A549 (cell line): ENCODE results near the gene ZNF710. TPM values are rescaled to one million over a fixed set of nuclear protein-coding genes. Genes with fewer than 3 reads are reported as not detected.

Source experiments
- ATAC-seq, 2 experiments: fragments of 200-7000 bp in 1 of 2; fragments of >200 bp in 1 of 2; cut with Nextera tagmentation in 1 of 2; cut with Tn5 transposase in 1 of 2; 3 replicates each; pipeline versions ENCODE4 v1.8.0 to v1.9.1; 2018 to 2020; ENCODE audit warnings: mild to moderate bottlenecking in 1 of 2, moderate library complexity in 1 of 2
- CTCF ChIA-PET: fragments of 300-600 bp; sonication (Branson Sonifier 250); formaldehyde crosslinking; extraction: SDS; loops from one replicate; lab custom pipeline; 2021; ENCODE audit warnings: antibody characterized with exemption, inconsistent platforms; lab: Yijun Ruan, JAX
- POLR2A ChIA-PET: fragments of 350-600 bp; formaldehyde crosslinking; extraction: SDS; loops from one replicate; lab custom pipeline; 2021; ENCODE audit warnings: antibody characterized with exemption, inconsistent platforms; lab: Yijun Ruan, JAX
- DNase-seq, 2 experiments: peaks; one replicate each; pipeline versions ENCODE4 v3.0.0 to v3.0.0-alpha.2; 2011 to 2016; ENCODE audit warnings: low read depth in 1 of 2, low spot score in 1 of 2
- FAIRE-seq: peaks from 2 replicates; lab custom pipeline; 2011; peaks lifted over from hg19 to GRCh38; lab: Jason Lieb, UNC
- H3K27ac ChIP-seq, 2 experiments: fragments of >200 bp; sonication (Bioruptor Twin); formaldehyde crosslinking; 3 replicates each; pipeline ENCODE4 v1.5.1; 2016 to 2017
- H3K4me1 ChIP-seq: fragments of >200 bp; sonication (Bioruptor Twin); formaldehyde crosslinking; 3 replicates; pipeline ENCODE4 v1.6.1; 2016
- H3K4me2 ChIP-seq: fragments of >200 bp; sonication (Bioruptor Twin); formaldehyde crosslinking; 3 replicates; pipeline ENCODE4 v1.6.1; 2016
- H3K4me3 ChIP-seq: fragments of >200 bp; sonication (Bioruptor Twin); formaldehyde crosslinking; 3 replicates; pipeline ENCODE4 v1.5.1; 2016
- H3K9me3 ChIP-seq: fragments of >200 bp; sonication (Bioruptor Twin); formaldehyde crosslinking; 3 replicates; pipeline ENCODE4 v1.6.1; 2016
- EHF ChIP-seq: fragments of 250-450 bp; sonication (Bioruptor Pico); IDR thresholded peaks from 2 replicates; pipeline ENCODE4 v1.5.0; 2020; ENCODE audit warnings: mild to moderate bottlenecking
- EHMT2 ChIP-seq: fragments of 200-600 bp; sonication (generic); IDR thresholded peaks from 2 replicates; pipeline ENCODE4 v1.6.1; 2016; ENCODE audit warnings: antibody characterized with exemption, low read depth, mild to moderate bottlenecking, moderate library complexity
- EP300 ChIP-seq, 2 experiments: fragments of >200 bp; sonication (Bioruptor Twin); formaldehyde crosslinking; IDR thresholded peaks; 2 replicates in 1 of 2; 3 replicates in 1 of 2; pipeline ENCODE4 v1.6.1; 2016 to 2017
- FOSL2 ChIP-seq, 2 experiments: fragments of 450-650 bp in 1 of 2; fragments of >200 bp in 1 of 2; sonication (Bioruptor Twin) in 1 of 2; formaldehyde crosslinking; IDR thresholded peaks; 2 replicates each; pipeline versions ENCODE4 v1.5.0 to v1.6.1; 2016 to 2020; ENCODE audit warnings: mild to moderate bottlenecking in 1 of 2, moderate library complexity in 1 of 2
- FOXS1 ChIP-seq: fragments of 250-450 bp; sonication (Bioruptor Pico); IDR thresholded peaks from 2 replicates; pipeline ENCODE4 v1.5.0; 2020; ENCODE audit warnings: mild to moderate bottlenecking, moderate library complexity
- GATA3 ChIP-seq: IDR thresholded peaks from 2 replicates; pipeline ENCODE4 v1.6.1; 2012; ENCODE audit warnings: borderline replicate concordance
- HOXB13 ChIP-seq: fragments of 250-450 bp; sonication (Bioruptor Pico); IDR thresholded peaks from 2 replicates; pipeline ENCODE4 v1.5.0; 2020; ENCODE audit warnings: low read depth, mild to moderate bottlenecking, moderate library complexity
- HOXB5 ChIP-seq: fragments of 250-450 bp; sonication (Bioruptor Pico); IDR thresholded peaks from 2 replicates; pipeline ENCODE4 v1.5.0; 2020; ENCODE audit warnings: mild to moderate bottlenecking, moderate library complexity
- JUN ChIP-seq, 2 experiments: fragments of >200 bp; sonication (Bioruptor Twin); formaldehyde crosslinking; IDR thresholded peaks; 2 replicates in 1 of 2; 3 replicates in 1 of 2; pipeline ENCODE4 v1.6.1; 2016 to 2017
- KDM5A ChIP-seq: fragments of 200-600 bp; sonication (generic); IDR thresholded peaks from 2 replicates; pipeline ENCODE4 v1.6.1; 2016; ENCODE audit warnings: antibody characterized with exemption, mild to moderate bottlenecking
- MYC ChIP-seq: IDR thresholded peaks from 2 replicates; pipeline ENCODE4 v1.6.1; 2012; ENCODE audit warnings: mild to moderate bottlenecking, inconsistent platforms, low read length, improper control_type of control experiment, borderline replicate concordance
- NPAS2 ChIP-seq: fragments of 250-450 bp; sonication (Bioruptor Pico); IDR thresholded peaks from 2 replicates; pipeline ENCODE4 v1.8.0; 2022; ENCODE audit warnings: mild to moderate bottlenecking, moderate library complexity, borderline replicate concordance
- PHF8 ChIP-seq: fragments of 200-600 bp; sonication (generic); IDR thresholded peaks from 2 replicates; pipeline ENCODE4 v1.6.1; 2016; ENCODE audit warnings: low read depth, mild to moderate bottlenecking, antibody characterized with exemption, moderate library complexity, borderline replicate concordance
- POLR2A ChIP-seq: IDR thresholded peaks from 2 replicates; pipeline ENCODE4 v1.6.1; 2012; ENCODE audit warnings: mild to moderate bottlenecking, low read length
- RAD21 ChIP-seq, 2 experiments: fragments of >200 bp in 1 of 2; sonication (Bioruptor Twin) in 1 of 2; formaldehyde crosslinking in 1 of 2; IDR thresholded peaks in 1 of 2; conservative IDR thresholded peaks in 1 of 2; 2 replicates in 1 of 2; 3 replicates in 1 of 2; pipeline ENCODE4 v1.6.1; 2012 to 2018; ENCODE audit warnings: inconsistent platforms in 1 of 2
- RARB ChIP-seq: fragments of 250-450 bp; sonication (Bioruptor Pico); IDR thresholded peaks from 2 replicates; pipeline ENCODE4 v1.8.0; 2021; ENCODE audit warnings: mild to moderate bottlenecking, moderate library complexity
- RFX5 ChIP-seq: fragments of 450-650 bp; IDR thresholded peaks from 2 replicates; pipeline ENCODE4 v1.7.1; 2014; ENCODE audit warnings: antibody characterized with exemption, mild to moderate bottlenecking, moderate library complexity
- SMC3 ChIP-seq: fragments of >200 bp; sonication (Bioruptor Twin); formaldehyde crosslinking; IDR thresholded peaks from 3 replicates; pipeline ENCODE4 v1.6.1; 2018; ENCODE audit warnings: inconsistent platforms
- SREBF2 ChIP-seq: fragments of 450-650 bp; IDR thresholded peaks from 2 replicates; pipeline ENCODE4 v1.6.1; 2014; ENCODE audit warnings: mild to moderate bottlenecking, moderate library complexity
- TFCP2L1 ChIP-seq: fragments of 250-450 bp; sonication (Bioruptor Pico); IDR thresholded peaks from 2 replicates; pipeline ENCODE4 v1.5.0; 2021; ENCODE audit warnings: mild to moderate bottlenecking
- ZC3H11A ChIP-seq: fragments of 450-650 bp; IDR thresholded peaks from 2 replicates; pipeline ENCODE4 v1.6.1; 2014; ENCODE audit warnings: antibody characterized with exemption, mild to moderate bottlenecking
- ZSCAN20 ChIP-seq: fragments of 250-450 bp; sonication (Bioruptor Pico); IDR thresholded peaks from 2 replicates; pipeline ENCODE4 v1.8.0; 2022; ENCODE audit warnings: mild to moderate bottlenecking, moderate library complexity
- WGBS: methylation state at CpG from one replicate; pipeline ENCODE4 v1.1.6; 2017; ENCODE audit errors: missing lambda C conversion rate; 5-methylcytosine and 5-hydroxymethylcytosine counted together
- polyA plus RNA-seq, 4 experiments: library from polyadenylated mRNA; depleted of rRNA in 3 of 4; stranded (reverse); fragments of >200 nt; fragmentation: RNase III in 1 of 4; extraction: RNeasy Plus Mini Kit Qiagen cat#74134 plus additional on column Dnase treatment in 1 of 4; gene quantifications; 2 replicates in 3 of 4; 3 replicates in 1 of 4; pipeline ENCODE4 v1.2.3, GENCODE V29; 2011 to 2017
- TF ChIP-seq, protein P1 (sequence below): fragments of 250-450 bp; sonication (Bioruptor Pico); IDR thresholded peaks from 2 replicates; pipeline ENCODE4 v1.5.0; 2020; ENCODE audit warnings: low read depth, mild to moderate bottlenecking, moderate library complexity
- TF ChIP-seq, protein P2 (sequence below): IDR thresholded peaks from 2 replicates; pipeline ENCODE4 v1.6.1; 2012
- TF ChIP-seq, protein P3 (sequence below): IDR thresholded peaks from 2 replicates; pipeline ENCODE4 v1.6.1; 2012; ENCODE audit warnings: low read depth, borderline replicate concordance
- TF ChIP-seq, protein P4 (sequence below): fragments of 450-650 bp; IDR thresholded peaks from 2 replicates; pipeline ENCODE4 v1.6.1; 2014; ENCODE audit warnings: antibody characterized with exemption

Gene ZNF710
- polyA plus RNA-seq, 2 of the 4 experiments (the other 2 are of a cell fraction), result 2.6 to 7.8 TPM

DNA sequence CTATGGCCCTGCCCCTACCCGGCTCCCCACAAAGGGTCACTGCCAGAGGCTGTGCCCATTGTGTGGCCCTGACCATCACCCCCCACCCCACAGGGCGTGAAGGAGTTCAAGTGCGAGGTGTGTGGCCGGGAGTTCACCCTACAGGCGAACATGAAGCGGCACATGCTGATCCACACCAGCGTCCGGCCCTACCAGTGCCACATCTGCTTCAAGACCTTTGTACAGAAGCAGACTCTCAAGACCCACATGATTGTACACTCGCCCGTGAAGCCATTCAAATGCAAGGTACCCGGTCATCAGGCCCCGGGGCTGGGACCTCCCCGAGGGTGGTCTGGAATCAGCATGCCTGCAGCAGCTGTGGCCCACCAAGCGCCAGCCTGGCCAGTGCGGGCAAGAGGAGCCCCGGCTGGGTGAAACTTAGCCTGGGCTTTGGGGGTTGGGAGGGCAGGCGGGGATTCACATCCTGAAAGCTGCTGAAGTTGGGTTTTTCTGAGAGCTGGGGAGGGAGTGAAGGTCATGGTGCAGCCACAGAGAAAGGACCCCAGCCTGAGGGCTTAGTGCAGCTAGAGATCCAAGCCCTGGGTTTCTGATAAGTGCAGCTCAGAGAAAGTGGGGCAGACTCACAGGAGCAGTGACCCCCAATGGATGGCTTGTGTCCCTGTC is 72.0 kb downstream of the ZNF710 start:
- FAIRE-seq (no peak), ATAC-seq (peak; percentile 31 to 33; a peak in 2 of 6 replicates), DNase-seq (no peak)
- ChIA-PET CTCF (interaction anchor here (3.2 to 7.2 kb wide), 6 partner anchors 7 to 174 kb away, joined by 14 to 66 read pairs (median 36); no protein-coding TSS in a partner anchor), POLR2A (no interaction called here)
- Histone ChIP-seq H3K4me2 (no peak overlapping the region), H3K4me1 (no peaks in the 10 kb centered on the region), H3K27ac (no peak overlapping the region), H3K9me3 (no peaks in the 10 kb centered on the region), H3K4me3 (no peak overlapping the region)
- 84% methylated on average over 17 of the region's 17 CpGs for WGBS
- TF ChIP-seq MYC (no peak), POLR2A (no peak)

DNA sequence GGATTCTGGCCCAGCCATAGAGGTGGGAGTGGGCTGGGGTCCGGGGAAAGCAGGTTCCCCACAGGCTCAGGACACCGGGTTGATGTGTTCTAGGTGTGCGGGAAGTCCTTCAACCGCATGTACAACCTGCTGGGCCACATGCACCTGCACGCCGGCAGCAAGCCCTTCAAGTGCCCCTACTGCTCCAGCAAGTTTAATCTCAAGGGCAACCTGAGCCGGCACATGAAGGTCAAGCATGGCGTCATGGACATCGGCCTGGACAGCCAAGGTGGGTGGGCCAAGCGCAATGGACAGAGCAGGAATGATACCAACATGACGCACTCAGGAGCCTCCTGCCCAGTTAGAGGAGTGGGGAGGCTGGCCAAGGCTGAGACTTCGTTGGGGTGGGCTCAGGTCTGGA is 72.9 kb downstream of the ZNF710 start:
- Histone ChIP-seq H3K9me3 (no peaks in the 10 kb centered on the region), H3K4me2 (no peak overlapping the region), H3K27ac (no peak overlapping the region), H3K4me3 (no peak overlapping the region), H3K4me1 (no peaks in the 10 kb centered on the region)
- no peak for TF ChIP-seq RARB (CRISPR knock-in tag)
- no peak for TF ChIP-seq EHMT2
- TF ChIP-seq HOXB13, result no peak
- no peak for TF ChIP-seq SMC3
- TF ChIP-seq KDM5A, result no peak
- TF ChIP-seq EHF, result no peak
- TF ChIP-seq JUN (IDR thresholded peaks at IDR 0.05), result no peak
- TF ChIP-seq, protein P1, sequence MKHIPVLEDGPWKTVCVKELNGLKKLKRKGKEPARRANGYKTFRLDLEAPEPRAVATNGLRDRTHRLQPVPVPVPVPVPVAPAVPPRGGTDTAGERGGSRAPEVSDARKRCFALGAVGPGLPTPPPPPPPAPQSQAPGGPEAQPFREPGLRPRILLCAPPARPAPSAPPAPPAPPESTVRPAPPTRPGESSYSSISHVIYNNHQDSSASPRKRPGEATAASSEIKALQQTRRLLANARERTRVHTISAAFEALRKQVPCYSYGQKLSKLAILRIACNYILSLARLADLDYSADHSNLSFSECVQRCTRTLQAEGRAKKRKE (CRISPR knock-in tag), result no peak
- no peak for TF ChIP-seq SREBF2
- no peak for TF ChIP-seq ZC3H11A
- TF ChIP-seq, protein P2, sequence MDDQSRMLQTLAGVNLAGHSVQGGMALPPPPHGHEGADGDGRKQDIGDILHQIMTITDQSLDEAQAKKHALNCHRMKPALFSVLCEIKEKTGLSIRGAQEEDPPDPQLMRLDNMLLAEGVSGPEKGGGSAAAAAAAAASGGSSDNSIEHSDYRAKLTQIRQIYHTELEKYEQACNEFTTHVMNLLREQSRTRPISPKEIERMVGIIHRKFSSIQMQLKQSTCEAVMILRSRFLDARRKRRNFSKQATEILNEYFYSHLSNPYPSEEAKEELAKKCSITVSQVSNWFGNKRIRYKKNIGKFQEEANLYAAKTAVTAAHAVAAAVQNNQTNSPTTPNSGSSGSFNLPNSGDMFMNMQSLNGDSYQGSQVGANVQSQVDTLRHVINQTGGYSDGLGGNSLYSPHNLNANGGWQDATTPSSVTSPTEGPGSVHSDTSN, result no peak
- no peak for TF ChIP-seq RFX5
- no peak for TF ChIP-seq EP300 (IDR thresholded peaks at IDR 0.05)
- no peak for TF ChIP-seq TFCP2L1 (CRISPR knock-in tag)
- TF ChIP-seq, protein P3, sequence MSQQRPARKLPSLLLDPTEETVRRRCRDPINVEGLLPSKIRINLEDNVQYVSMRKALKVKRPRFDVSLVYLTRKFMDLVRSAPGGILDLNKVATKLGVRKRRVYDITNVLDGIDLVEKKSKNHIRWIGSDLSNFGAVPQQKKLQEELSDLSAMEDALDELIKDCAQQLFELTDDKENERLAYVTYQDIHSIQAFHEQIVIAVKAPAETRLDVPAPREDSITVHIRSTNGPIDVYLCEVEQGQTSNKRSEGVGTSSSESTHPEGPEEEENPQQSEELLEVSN, result no peak
- no peak for TF ChIP-seq GATA3
- no peak for TF ChIP-seq FOSL2 (IDR thresholded peaks at IDR 0.05)
- no peak for TF ChIP-seq FOSL2 (CRISPR knock-in tag; IDR thresholded peaks at IDR 0.05)
- no peak for TF ChIP-seq FOXS1 (CRISPR knock-in tag)
- no peak for TF ChIP-seq HOXB5 (CRISPR knock-in tag)
- POLR2A ChIA-PET, result no interaction called here
- no peak for DNase-seq
- WGBS, result 88% methylated on average over 12 of the region's 12 CpGs
- FAIRE-seq, result no peak
- ATAC-seq, result no peak
- CTCF ChIA-PET, result interaction anchor here (1.1 to 4.3 kb wide), 6 partner anchors 9 to 175 kb away, joined by 3 to 31 read pairs (median 10); no protein-coding TSS in a partner anchor

DNA sequence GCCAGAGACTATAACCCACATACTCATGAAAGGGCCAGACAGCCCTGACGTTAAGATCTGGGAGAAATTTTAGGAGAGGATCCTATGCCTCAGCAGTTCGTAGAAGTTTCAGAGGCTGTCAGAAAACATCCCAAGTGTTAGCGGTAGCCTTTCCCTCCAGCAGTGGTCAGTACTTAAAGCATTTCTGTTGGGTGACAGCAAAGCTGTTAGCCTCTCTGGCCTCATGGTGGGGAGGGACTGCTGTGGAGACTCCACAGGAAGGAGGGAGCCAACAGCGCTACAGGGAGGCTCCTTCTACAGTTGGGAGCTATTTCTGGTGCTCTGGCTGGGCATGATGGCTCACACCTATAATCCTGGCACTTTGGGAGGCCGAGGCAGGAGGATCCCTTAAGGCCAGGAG is 73.8 kb downstream of the ZNF710 start:
- ChIA-PET POLR2A (no interaction called here), CTCF (interaction anchor here (0.9 to 4.0 kb wide), 12 partner anchors 8 to 335 kb away, joined by 3 to 31 read pairs (median 4); no protein-coding TSS in a partner anchor)
- Histone ChIP-seq H3K4me2 (no peak overlapping the region), H3K4me3 (no peak overlapping the region), H3K27ac (no peak overlapping the region), H3K9me3 (no peaks in the 10 kb centered on the region)
- FAIRE-seq (no peak), ATAC-seq (no peak)
- WGBS, result 96% methylated on average over 5 of the region's 5 CpGs
- TF ChIP-seq PHF8 (no peak), FOXS1 (CRISPR knock-in tag) (no peak), ZSCAN20 (CRISPR knock-in tag) (no peak), RAD21 (conservative IDR thresholded peaks at IDR 0.05 in 1 of 2, IDR thresholded peaks at IDR 0.05 in 1 of 2) (no peak), NPAS2 (no peak)
- TF ChIP-seq, protein P4, sequence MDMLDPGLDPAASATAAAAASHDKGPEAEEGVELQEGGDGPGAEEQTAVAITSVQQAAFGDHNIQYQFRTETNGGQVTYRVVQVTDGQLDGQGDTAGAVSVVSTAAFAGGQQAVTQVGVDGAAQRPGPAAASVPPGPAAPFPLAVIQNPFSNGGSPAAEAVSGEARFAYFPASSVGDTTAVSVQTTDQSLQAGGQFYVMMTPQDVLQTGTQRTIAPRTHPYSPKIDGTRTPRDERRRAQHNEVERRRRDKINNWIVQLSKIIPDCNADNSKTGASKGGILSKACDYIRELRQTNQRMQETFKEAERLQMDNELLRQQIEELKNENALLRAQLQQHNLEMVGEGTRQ, result no peak
- TF ChIP-seq, all 56 proteins: peak for 0
- no peaks in the 10 kb centered on the region for H3K4me1 ChIP-seq
- no peak for DNase-seq
